Stomach (tissue), 9 donors: Measurements from ENCODE around the gene RIPOR1. TPM values are rescaled to one million over a fixed set of nuclear protein-coding genes. Genes with fewer than 3 reads are reported as not detected.

ENCODE experiments used
- DNase-seq, 2 donors: peaks; one replicate each; pipeline versions ENCODE4 v3.0.0 to v3.0.0-alpha.2; 2013 to 2019
- H3K27ac ChIP-seq, 5 donors: fragments of 200-600 bp in 4 of 5; sonication (generic) in 4 of 5; one replicate each; pipeline ENCODE4 v1.5.1; 2013 to 2019; ENCODE audit warnings: mild to moderate bottlenecking in 1 of 5, moderate library complexity in 1 of 5
- H3K27me3 ChIP-seq, 3 donors: fragments of 200-600 bp; sonication (generic); one replicate each; pipeline ENCODE4 v1.5.1; 2017 to 2019; ENCODE audit warnings: mixed run types in 1 of 3
- H3K36me3 ChIP-seq, 4 donors: fragments of 200-600 bp; sonication (generic); 1 replicate in 3 of 4; 2 replicates in 1 of 4; pipeline ENCODE4 v1.5.1; 2016 to 2019
- H3K4me1 ChIP-seq, 4 donors: fragments of 200-600 bp; sonication (generic); one replicate each; pipeline ENCODE4 v1.5.1; 2016 to 2019
- H3K4me3 ChIP-seq, 4 donors: fragments of 200-600 bp; sonication (generic) in 3 of 4; one replicate each; pipeline ENCODE4 v1.5.1; 2016 to 2019; ENCODE audit warnings: mild to moderate bottlenecking in 1 of 4
- H3K9me3 ChIP-seq, 4 donors: fragments of 200-600 bp; sonication (generic); one replicate each; pipeline ENCODE4 v1.5.1; 2016 to 2019
- EP300 ChIP-seq: sonication (generic); formaldehyde crosslinking; IDR thresholded peaks from one replicate; pipeline ENCODE4 v1.6.1; 2017; ENCODE audit warnings: antibody characterized with exemption
- POLR2A ChIP-seq, 4 donors: fragments of 450-650 bp; IDR thresholded peaks; one replicate each; pipeline ENCODE4 v1.6.1; 2016; ENCODE audit warnings: antibody characterized with exemption in 4 of 4, control low read depth in 2 of 4, mild to moderate bottlenecking in 1 of 4, moderate library complexity in 1 of 4
- POLR2AphosphoS5 ChIP-seq, 3 donors: sonication (generic); formaldehyde crosslinking; IDR thresholded peaks; one replicate each; pipeline ENCODE4 v1.6.1; 2016; ENCODE audit warnings: antibody characterized with exemption in 3 of 3
- WGBS, 5 donors: extraction: QIAGEN DNeasy Blood & Tissue Kit in 3 of 5; methylation state at CpG; one replicate each; pipeline versions ENCODE4 v1.1.5 to v1.1.7; 2013 to 2018; 5-methylcytosine and 5-hydroxymethylcytosine counted together
- intact Hi-C: fragments of 100-400 bp; cut with DNase I; formaldehyde crosslinking; loops from one replicate; pipeline ENCODE4 v1.15.1; 2023; ENCODE audit warnings: low total_unique reads
- polyA plus RNA-seq, 3 donors: library from polyadenylated mRNA; stranded (reverse); fragments of 200-250 nt; gene quantifications; one replicate each; pipeline ENCODE4 v1.2.3, GENCODE V29; 2013
- total RNA-seq, 5 donors: library from RNA; depleted of rRNA; stranded (reverse); fragments of >200 nt; gene quantifications; one replicate each; pipeline versions ENCODE4 v1.1.0 to v1.2.3, GENCODE V29; 2014 to 2016
- TF ChIP-seq, protein P1 (sequence below), 7 experiments: fragments of 450-650 bp in 4 of 7; fragments of 200-600 bp in 3 of 7; sonication (generic) in 3 of 7; IDR thresholded peaks; one replicate each; pipeline ENCODE4 v1.5.1; 2016 to 2019; ENCODE audit warnings: antibody characterized with exemption in 7 of 7, control low read depth in 2 of 7, mild to moderate bottlenecking in 1 of 7
- donor health status: healthy with polysubstance abuse.
- donor health status: Bipolar disorder and iron deficiency.
- donor health status: healthy.

The RIPOR1 gene
- total and polyA plus RNA-seq, 8 donors, result 17.2 to 159 (median 27.4) TPM

DNA sequence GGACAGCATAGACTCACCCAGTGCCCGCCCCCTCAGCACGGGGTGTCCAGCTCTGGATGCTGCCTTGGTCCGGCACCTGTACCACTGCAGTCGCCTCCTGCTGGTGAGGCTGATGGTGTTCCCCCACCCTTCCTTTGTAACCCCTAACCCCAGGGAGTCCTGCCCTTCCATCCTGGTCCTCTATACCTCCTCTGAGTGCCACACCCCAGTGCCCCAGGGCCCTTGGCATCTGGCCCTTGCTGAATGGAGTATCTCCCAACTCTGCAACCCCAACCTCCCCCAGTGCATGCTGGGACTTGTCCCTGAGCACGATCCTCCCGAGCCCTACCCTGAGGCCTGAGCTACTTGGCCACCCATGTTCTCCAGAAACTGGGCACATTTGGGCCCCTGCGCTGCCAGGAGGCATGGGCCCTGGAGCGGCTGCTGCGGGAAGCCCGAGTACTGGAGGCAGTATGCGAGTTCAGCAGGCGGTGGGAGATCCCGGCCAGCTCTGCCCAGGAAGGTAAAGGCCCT, 15.8 kb downstream of the RIPOR1 start:
- H3K27ac ChIP-seq, result no peak overlapping the region
- peaks cover 45 to 95% (median 80%) of the 10 kb centered on the region in 4 donors for H3K36me3 ChIP-seq
- no peaks in the 10 kb centered on the region for H3K27me3 ChIP-seq
- no peak for TF ChIP-seq EP300
- no peak for TF ChIP-seq POLR2AphosphoS5 (IDR thresholded peaks at IDR 0.05)
- TF ChIP-seq POLR2A (IDR thresholded peaks at IDR 0.05), result no peak
- TF ChIP-seq, protein P1, sequence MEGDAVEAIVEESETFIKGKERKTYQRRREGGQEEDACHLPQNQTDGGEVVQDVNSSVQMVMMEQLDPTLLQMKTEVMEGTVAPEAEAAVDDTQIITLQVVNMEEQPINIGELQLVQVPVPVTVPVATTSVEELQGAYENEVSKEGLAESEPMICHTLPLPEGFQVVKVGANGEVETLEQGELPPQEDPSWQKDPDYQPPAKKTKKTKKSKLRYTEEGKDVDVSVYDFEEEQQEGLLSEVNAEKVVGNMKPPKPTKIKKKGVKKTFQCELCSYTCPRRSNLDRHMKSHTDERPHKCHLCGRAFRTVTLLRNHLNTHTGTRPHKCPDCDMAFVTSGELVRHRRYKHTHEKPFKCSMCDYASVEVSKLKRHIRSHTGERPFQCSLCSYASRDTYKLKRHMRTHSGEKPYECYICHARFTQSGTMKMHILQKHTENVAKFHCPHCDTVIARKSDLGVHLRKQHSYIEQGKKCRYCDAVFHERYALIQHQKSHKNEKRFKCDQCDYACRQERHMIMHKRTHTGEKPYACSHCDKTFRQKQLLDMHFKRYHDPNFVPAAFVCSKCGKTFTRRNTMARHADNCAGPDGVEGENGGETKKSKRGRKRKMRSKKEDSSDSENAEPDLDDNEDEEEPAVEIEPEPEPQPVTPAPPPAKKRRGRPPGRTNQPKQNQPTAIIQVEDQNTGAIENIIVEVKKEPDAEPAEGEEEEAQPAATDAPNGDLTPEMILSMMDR (IDR thresholded peaks at IDR 0.05), result no peak
- peak in 1 of 2 donors; percentile 9 for DNase-seq
- 77 to 88% (median 84%) methylated on average over 4 to 13 of the region's 13 CpGs for WGBS, 5 donors
- peaks cover 16 to 69% (median 35%) of the 10 kb centered on the region in 4 donors for H3K4me1 ChIP-seq
- no peak overlapping the region for H3K4me3 ChIP-seq
- intact Hi-C loops, result no loop called here
- H3K9me3 ChIP-seq, result no peaks in the 10 kb centered on the region

DNA sequence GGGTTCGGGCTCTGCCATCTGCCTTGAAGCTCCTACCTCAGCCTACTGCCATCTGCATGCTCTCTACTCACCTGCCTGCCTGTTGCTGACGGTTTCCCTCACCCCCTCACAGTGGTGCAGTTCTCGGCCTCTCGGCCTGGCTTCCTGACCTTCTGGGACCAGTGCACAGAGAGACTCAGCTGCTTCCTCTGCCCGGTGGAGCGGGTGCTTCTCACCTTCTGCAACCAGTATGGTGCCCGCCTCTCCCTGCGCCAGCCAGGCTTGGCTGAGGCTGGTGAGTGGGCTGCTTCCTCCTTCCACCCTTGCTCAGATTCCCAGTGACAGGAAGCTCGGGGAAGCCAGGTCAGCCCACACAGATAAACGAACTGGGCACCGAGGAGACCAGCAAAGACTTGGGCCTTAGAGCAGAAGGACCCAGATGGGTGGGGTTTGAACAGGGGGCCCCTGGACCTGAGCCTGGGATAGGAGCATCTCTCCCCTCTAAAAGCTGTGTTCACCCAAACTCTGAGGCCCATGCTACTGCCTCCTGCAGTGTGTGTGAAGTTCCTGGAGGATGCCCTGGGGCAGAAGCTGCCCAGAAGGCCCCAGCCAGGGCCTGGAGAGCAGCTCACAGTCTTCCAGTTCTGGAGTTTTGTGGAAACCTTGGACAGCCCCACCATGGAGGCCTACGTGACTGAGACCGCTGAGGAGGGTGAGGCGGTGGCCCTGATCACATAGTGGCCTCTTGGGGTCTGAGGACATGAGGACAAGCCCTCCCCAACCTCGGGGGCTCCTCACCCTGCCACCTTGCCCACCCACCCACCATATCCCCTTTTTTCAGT, 16.4 kb downstream of the RIPOR1 start:
- Histone ChIP-seq H3K4me1 (peaks cover 15 to 63% (median 31%) of the 10 kb centered on the region in 4 donors), H3K36me3 (peaks cover 45 to 88% (median 73%) of the 10 kb centered on the region in 4 donors), H3K27ac (peak overlapping the region in 1 of 5 donors; percentile 67), H3K27me3 (no peaks in the 10 kb centered on the region), H3K9me3 (no peaks in the 10 kb centered on the region), H3K4me3 (no peak overlapping the region)
- DNase-seq, result no peak
- 75 to 84% (median 80%) methylated on average over 13 to 15 of the region's 15 CpGs for WGBS, 5 donors
- intact Hi-C loops, result loop anchor here (5.0 kb wide), 1 partner anchor 97 kb away; no protein-coding TSS in a partner anchor
- no peak for TF ChIP-seq POLR2A (IDR thresholded peaks at IDR 0.05)

GRCh38 chr16:67545665-67546024, 17.0 kb downstream of the RIPOR1 start:
- no peak for DNase-seq
- WGBS, 5 donors, result 91 to 98% (median 93%) methylated on average over 7 to 14 of the region's 14 CpGs
- intact Hi-C loops, result loop anchor here (5.0 kb wide), 1 partner anchor 97 kb away; no protein-coding TSS in a partner anchor
- TF ChIP-seq EP300 (no peak), POLR2A (IDR thresholded peaks at IDR 0.05) (no peak), POLR2AphosphoS5 (IDR thresholded peaks at IDR 0.05) (no peak)
- TF ChIP-seq, protein P1 (IDR thresholded peaks at IDR 0.05), result no peak
- Histone ChIP-seq H3K36me3 (peaks cover 45 to 82% (median 67%) of the 10 kb centered on the region in 4 donors), H3K4me3 (no peak overlapping the region), H3K4me1 (peaks cover 15 to 61% (median 31%) of the 10 kb centered on the region in 4 donors), H3K27me3 (no peaks in the 10 kb centered on the region), H3K27ac (peak overlapping the region in 1 of 5 donors; percentile 67), H3K9me3 (no peaks in the 10 kb centered on the region)

DNA sequence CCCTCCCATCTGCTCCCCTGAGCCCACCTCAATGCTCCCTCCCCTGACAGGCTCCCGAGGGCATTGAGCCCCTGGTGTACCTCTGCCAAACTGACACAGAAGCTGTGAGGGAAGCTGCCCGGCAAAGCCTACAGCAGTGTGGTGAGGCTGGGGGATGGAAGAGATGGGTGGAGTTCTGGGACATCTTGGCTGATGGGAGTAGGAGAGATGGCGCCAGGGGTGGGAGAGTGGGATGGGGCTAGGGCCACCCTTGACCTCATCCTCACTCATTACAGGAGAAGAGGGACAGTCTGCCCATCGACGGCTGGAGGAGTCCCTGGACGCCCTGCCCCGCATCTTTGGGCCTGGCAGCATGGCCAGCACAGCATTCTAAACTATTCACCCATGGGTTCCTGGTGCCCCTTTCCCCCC, 17.5 kb downstream of the RIPOR1 start:
- Histone ChIP-seq H3K27ac (peak overlapping the region in 4 of 5 donors; percentile 18 to 67 (median 60)), H3K9me3 (no peaks in the 10 kb centered on the region), H3K4me1 (peaks cover 15 to 56% (median 31%) of the 10 kb centered on the region in 4 donors), H3K27me3 (no peaks in the 10 kb centered on the region), H3K36me3 (peaks cover 45 to 78% (median 62%) of the 10 kb centered on the region in 4 donors), H3K4me3 (no peak overlapping the region)
- intact Hi-C loops, result loop anchor here (5.0 kb wide), 1 partner anchor 96 kb away; no protein-coding TSS in a partner anchor
- DNase-seq, result no peak
- 72 to 90% (median 79%) methylated on average over 7 of the region's 7 CpGs for WGBS, 5 donors
- TF ChIP-seq POLR2A (IDR thresholded peaks at IDR 0.05) (no peak), EP300 (no peak), POLR2AphosphoS5 (IDR thresholded peaks at IDR 0.05) (no peak)
- TF ChIP-seq, protein P1 (IDR thresholded peaks at IDR 0.05), result no peak
